Measurements from ENCODE around the gene CAMTA1. TPM values are rescaled to one million over a fixed set of nuclear protein-coding genes. Genes with fewer than 3 reads are reported as not detected.

The CAMTA1 gene
- total and polyA plus RNA-seq, 9 of the 15 experiments (the other 6 are each of a cell fraction or from before 2014, with no cell fraction given): 43.9 to 161 (median 65.9) TPM

DNA sequence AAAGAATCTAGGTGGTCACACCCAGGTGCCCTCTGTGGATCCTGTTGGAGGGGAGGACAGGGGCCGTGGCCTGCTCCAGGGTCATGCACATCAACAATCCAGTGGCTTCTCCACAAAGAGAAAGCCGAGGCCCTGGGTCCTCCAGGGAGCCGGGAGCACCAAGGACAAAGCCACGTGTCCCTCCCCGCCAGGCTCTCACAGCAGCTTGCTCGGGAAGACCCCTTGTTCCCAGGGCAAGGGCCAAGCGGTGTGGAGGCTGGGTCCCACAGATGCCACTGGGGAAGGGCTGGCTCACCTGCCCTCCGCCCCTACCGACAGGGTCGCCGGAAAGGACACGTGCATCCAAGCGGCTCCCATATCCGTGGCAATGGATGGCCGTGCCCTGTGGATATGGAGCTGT lies 793.0 kb downstream of the CAMTA1 start (continued):
- TF ChIP-seq, protein P1, sequence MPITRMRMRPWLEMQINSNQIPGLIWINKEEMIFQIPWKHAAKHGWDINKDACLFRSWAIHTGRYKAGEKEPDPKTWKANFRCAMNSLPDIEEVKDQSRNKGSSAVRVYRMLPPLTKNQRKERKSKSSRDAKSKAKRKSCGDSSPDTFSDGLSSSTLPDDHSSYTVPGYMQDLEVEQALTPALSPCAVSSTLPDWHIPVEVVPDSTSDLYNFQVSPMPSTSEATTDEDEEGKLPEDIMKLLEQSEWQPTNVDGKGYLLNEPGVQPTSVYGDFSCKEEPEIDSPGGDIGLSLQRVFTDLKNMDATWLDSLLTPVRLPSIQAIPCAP (CRISPR knock-in tag; IDR thresholded peaks at IDR 0.05; ENCODE audit: borderline replicate concordance): no peak
- TF ChIP-seq ETV1 (tag; conservative IDR thresholded peaks at IDR 0.05; ENCODE audit: low read depth) (no peak), BRCA1 (IDR thresholded peaks at IDR 0.05) (no peak), BRCA1 (CRISPR knock-in tag; IDR thresholded peaks at IDR 0.05) (no peak), ZNF431 (CRISPR knock-in tag; IDR thresholded peaks at IDR 0.05) (no peak), FOXO4 (CRISPR knock-in tag; IDR thresholded peaks at IDR 0.05) (no peak), EGR1 (conservative IDR thresholded peaks at IDR 0.05) (no peak)
- TF ChIP-seq, protein P2, sequence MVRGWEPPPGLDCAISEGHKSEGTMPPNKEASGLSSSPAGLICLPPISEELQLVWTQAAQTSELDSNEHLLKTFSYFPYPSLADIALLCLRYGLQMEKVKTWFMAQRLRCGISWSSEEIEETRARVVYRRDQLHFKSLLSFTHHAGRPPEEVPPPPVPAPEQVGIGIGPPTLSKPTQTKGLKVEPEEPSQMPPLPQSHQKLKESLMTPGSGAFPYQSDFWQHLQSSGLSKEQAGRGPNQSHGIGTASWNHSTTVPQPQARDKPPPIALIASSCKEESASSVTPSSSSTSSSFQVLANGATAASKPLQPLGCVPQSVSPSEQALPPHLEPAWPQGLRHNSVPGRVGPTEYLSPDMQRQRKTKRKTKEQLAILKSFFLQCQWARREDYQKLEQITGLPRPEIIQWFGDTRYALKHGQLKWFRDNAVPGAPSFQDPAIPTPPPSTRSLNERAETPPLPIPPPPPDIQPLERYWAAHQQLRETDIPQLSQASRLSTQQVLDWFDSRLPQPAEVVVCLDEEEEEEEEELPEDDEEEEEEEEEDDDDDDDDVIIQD (CRISPR knock-in tag; IDR thresholded peaks at IDR 0.05): no peak
- TF ChIP-seq, protein P3, sequence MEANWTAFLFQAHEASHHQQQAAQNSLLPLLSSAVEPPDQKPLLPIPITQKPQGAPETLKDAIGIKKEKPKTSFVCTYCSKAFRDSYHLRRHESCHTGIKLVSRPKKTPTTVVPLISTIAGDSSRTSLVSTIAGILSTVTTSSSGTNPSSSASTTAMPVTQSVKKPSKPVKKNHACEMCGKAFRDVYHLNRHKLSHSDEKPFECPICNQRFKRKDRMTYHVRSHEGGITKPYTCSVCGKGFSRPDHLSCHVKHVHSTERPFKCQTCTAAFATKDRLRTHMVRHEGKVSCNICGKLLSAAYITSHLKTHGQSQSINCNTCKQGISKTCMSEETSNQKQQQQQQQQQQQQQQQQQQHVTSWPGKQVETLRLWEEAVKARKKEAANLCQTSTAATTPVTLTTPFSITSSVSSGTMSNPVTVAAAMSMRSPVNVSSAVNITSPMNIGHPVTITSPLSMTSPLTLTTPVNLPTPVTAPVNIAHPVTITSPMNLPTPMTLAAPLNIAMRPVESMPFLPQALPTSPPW (CRISPR knock-in tag; IDR thresholded peaks at IDR 0.05): no peak
- TF ChIP-seq, protein P4, sequence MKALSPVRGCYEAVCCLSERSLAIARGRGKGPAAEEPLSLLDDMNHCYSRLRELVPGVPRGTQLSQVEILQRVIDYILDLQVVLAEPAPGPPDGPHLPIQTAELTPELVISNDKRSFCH (CRISPR knock-in tag; IDR thresholded peaks at IDR 0.05): no peak
- TF ChIP-seq, protein P4 (tag; IDR thresholded peaks at IDR 0.05): no peak
- TF ChIP-seq, protein P5, sequence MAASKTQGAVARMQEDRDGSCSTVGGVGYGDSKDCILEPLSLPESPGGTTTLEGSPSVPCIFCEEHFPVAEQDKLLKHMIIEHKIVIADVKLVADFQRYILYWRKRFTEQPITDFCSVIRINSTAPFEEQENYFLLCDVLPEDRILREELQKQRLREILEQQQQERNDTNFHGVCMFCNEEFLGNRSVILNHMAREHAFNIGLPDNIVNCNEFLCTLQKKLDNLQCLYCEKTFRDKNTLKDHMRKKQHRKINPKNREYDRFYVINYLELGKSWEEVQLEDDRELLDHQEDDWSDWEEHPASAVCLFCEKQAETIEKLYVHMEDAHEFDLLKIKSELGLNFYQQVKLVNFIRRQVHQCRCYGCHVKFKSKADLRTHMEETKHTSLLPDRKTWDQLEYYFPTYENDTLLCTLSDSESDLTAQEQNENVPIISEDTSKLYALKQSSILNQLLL (CRISPR knock-in tag; IDR thresholded peaks at IDR 0.05; ENCODE audit: borderline replicate concordance): no peak
